GM19043 (cell line): Measurements from ENCODE around the gene CNTNAP2.

Experiments
- ATAC-seq: cut with Tn5 transposase; IDR thresholded peaks from one replicate; pipeline ENCODE4 v1.9.1; 2021; ENCODE audit warnings: low read depth; ENCODE audit not compliant: unreplicated experiment

The CNTNAP2 gene

GRCh38 chr7:148187471-148187870 is 2070.9 kb downstream of the CNTNAP2 start:
- no peak for ATAC-seq

- ATAC-seq: no peak
These were observed 2074.9 kb downstream of the CNTNAP2 start for GRCh38 chr7:148191391-148192065.

- ATAC-seq: no peak
These were observed 2075.9 kb downstream of the CNTNAP2 start for GRCh38 chr7:148192491-148192890.

- ATAC-seq: no peak
These were observed 2085.4 kb downstream of the CNTNAP2 start for GRCh38 chr7:148201992-148202391.

- ATAC-seq: no peak
These were observed 2088.2 kb downstream of the CNTNAP2 start for GRCh38 chr7:148204639-148205304.

GRCh38 chr7:148209643-148210190 is 2093.1 kb downstream of the CNTNAP2 start:
- no peak for ATAC-seq

GRCh38 chr7:148210804-148211325 is 2094.3 kb downstream of the CNTNAP2 start:
- ATAC-seq: no peak

- no peak for ATAC-seq
These were observed 2095.1 kb downstream of the CNTNAP2 start for GRCh38 chr7:148211740-148212151.

- ATAC-seq: no peak
These were observed 2096.1 kb downstream of the CNTNAP2 start for GRCh38 chr7:148212731-148213130.

- ATAC-seq: no peak
These were observed 2097.5 kb downstream of the CNTNAP2 start for GRCh38 chr7:148214101-148214500.

- ATAC-seq: no peak
These were observed 2102.0 kb downstream of the CNTNAP2 start for GRCh38 chr7:148218603-148219002.

- ATAC-seq: no peak
These were observed 2106.1 kb downstream of the CNTNAP2 start for GRCh38 chr7:148222721-148223120.

- ATAC-seq: no peak
These were observed 2106.6 kb downstream of the CNTNAP2 start for GRCh38 chr7:148223160-148223559.

GRCh38 chr7:148223738-148224137 is 2107.1 kb downstream of the CNTNAP2 start:
- ATAC-seq: no peak

GRCh38 chr7:148230296-148230695 is 2113.7 kb downstream of the CNTNAP2 start:
- no peak for ATAC-seq

GRCh38 chr7:148230883-148231282 is 2114.3 kb downstream of the CNTNAP2 start:
- no peak for ATAC-seq

GRCh38 chr7:148232784-148233183 is 2116.2 kb downstream of the CNTNAP2 start:
- ATAC-seq: no peak

GRCh38 chr7:148234715-148235114 is 2118.1 kb downstream of the CNTNAP2 start:
- ATAC-seq: no peak

- ATAC-seq: no peak
These were observed 2122.2 kb downstream of the CNTNAP2 start for GRCh38 chr7:148238761-148239325.

- peak; percentile 23 for ATAC-seq
These were observed 2125.2 kb downstream of the CNTNAP2 start for GRCh38 chr7:148241700-148242293.

GRCh38 chr7:148242294-148242821 is 2125.8 kb downstream of the CNTNAP2 start:
- ATAC-seq: peak; percentile 83
